Mesothelial cell of epicardium (in vitro differentiated cells): ENCODE data around the gene HOXD9. TPM values are rescaled to one million over a fixed set of nuclear protein-coding genes. Genes with fewer than 3 reads are reported as not detected.

ENCODE experiments used
- DNase-seq, 2 experiments: peaks; one replicate each; pipeline ENCODE4 v3.0.0; 2021; ENCODE audit warnings: low spot score in 2 of 2; ENCODE audit not compliant: unreplicated experiment in 2 of 2
- H3K27ac Mint-ChIP-seq: 2 replicates; pipeline ENCODE4 v1.8.0; 2021; ENCODE audit warnings: mixed read lengths
- H3K27me3 Mint-ChIP-seq: 2 replicates; pipeline ENCODE4 v1.8.0; 2021; ENCODE audit warnings: low read depth, mixed read lengths
- H3K36me3 Mint-ChIP-seq: 2 replicates; pipeline ENCODE4 v1.8.0; 2021; ENCODE audit warnings: mixed read lengths
- H3K4me1 Mint-ChIP-seq: 2 replicates; pipeline ENCODE4 v1.8.0; 2021; ENCODE audit warnings: mixed read lengths
- H3K4me3 Mint-ChIP-seq: 2 replicates; pipeline ENCODE4 v1.8.0; 2021; ENCODE audit warnings: mild to moderate bottlenecking, moderate library complexity, mixed read lengths
- H3K9me3 Mint-ChIP-seq: 2 replicates; pipeline ENCODE4 v1.8.0; 2021; ENCODE audit warnings: mixed read lengths
- total RNA-seq: library from RNA; stranded (reverse); gene quantifications from 3 replicates; pipeline ENCODE4 v1.2.1, GENCODE V29; 2021
- TF ChIP-seq, protein P1 (sequence below): fragments of 200-600 bp; sonication (generic); IDR thresholded peaks from one replicate; pipeline ENCODE4 v1.5.0; 2021; ENCODE audit warnings: antibody characterized with exemption; ENCODE audit not compliant: unreplicated experiment

The HOXD9 gene
- total RNA-seq, 1 donor from 2014 or later: 1.1 TPM

DNA sequence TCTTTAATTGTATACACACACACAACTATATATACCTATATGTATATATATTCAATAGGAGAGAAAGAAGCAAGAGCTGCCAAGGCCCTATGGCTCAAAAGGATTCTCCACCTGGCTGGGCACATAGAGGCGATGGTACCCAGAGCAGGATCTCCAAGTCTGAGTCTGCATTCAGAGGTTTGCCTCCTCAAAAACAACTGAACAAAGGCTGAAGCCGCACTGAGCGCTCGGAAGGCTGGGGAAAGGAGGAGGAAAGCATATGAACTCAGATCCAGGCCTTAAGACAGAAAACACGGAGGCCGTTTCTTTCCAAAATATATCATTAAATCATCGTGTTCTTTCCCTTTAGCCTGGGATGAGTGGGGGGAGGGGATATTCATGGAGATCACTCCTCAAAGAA, 19.3 kb upstream of the HOXD9 start:
- no peaks in the 10 kb centered on the region for H3K9me3 Mint-ChIP-seq
- H3K4me3 Mint-ChIP-seq: no peak overlapping the region
- no peak for DNase-seq
- TF ChIP-seq, protein P1, sequence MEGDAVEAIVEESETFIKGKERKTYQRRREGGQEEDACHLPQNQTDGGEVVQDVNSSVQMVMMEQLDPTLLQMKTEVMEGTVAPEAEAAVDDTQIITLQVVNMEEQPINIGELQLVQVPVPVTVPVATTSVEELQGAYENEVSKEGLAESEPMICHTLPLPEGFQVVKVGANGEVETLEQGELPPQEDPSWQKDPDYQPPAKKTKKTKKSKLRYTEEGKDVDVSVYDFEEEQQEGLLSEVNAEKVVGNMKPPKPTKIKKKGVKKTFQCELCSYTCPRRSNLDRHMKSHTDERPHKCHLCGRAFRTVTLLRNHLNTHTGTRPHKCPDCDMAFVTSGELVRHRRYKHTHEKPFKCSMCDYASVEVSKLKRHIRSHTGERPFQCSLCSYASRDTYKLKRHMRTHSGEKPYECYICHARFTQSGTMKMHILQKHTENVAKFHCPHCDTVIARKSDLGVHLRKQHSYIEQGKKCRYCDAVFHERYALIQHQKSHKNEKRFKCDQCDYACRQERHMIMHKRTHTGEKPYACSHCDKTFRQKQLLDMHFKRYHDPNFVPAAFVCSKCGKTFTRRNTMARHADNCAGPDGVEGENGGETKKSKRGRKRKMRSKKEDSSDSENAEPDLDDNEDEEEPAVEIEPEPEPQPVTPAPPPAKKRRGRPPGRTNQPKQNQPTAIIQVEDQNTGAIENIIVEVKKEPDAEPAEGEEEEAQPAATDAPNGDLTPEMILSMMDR: no peak
- H3K4me1 Mint-ChIP-seq: peaks cover 19% of the 10 kb centered on the region
- peaks cover 89% of the 10 kb centered on the region for H3K27me3 Mint-ChIP-seq
- H3K36me3 Mint-ChIP-seq: no peaks in the 10 kb centered on the region
- H3K27ac Mint-ChIP-seq: no peak overlapping the region

DNA sequence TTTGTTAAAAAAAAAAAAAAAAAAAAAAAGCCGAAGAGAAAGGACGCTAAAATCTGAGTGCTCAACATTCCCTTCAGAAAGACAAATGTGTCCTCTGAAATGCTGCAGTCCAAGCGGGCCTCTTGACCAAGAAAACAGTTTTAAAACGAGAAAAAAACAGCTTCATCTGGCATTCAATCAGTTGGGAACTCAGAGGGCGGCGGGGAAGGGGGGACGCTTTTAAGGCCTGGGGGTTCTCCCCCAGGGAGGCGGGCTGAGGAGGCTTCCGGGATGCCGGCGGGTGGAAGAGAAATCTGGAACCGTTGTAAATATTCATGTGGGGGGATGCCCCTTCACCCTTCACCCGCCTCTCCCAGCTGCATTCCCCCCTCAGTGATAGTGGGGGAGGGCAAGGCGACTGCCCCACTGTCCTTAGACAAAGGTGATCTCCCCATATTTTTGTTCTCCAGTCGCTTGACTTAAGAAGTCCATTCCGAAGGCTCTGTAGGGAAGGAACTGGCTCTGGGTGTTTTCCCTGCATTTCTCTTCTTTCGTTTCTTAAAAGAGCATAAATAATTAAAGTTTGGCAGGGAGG, 18.7 kb upstream of the HOXD9 start:
- H3K4me3 Mint-ChIP-seq: peak overlapping the region; percentile 59
- H3K27ac Mint-ChIP-seq: no peak overlapping the region
- no peaks in the 10 kb centered on the region for H3K9me3 Mint-ChIP-seq
- H3K27me3 Mint-ChIP-seq: peaks cover 89% of the 10 kb centered on the region
- no peak for DNase-seq
- TF ChIP-seq, protein P1: no peak
- H3K36me3 Mint-ChIP-seq: no peaks in the 10 kb centered on the region
- H3K4me1 Mint-ChIP-seq: peaks cover 20% of the 10 kb centered on the region

DNA sequence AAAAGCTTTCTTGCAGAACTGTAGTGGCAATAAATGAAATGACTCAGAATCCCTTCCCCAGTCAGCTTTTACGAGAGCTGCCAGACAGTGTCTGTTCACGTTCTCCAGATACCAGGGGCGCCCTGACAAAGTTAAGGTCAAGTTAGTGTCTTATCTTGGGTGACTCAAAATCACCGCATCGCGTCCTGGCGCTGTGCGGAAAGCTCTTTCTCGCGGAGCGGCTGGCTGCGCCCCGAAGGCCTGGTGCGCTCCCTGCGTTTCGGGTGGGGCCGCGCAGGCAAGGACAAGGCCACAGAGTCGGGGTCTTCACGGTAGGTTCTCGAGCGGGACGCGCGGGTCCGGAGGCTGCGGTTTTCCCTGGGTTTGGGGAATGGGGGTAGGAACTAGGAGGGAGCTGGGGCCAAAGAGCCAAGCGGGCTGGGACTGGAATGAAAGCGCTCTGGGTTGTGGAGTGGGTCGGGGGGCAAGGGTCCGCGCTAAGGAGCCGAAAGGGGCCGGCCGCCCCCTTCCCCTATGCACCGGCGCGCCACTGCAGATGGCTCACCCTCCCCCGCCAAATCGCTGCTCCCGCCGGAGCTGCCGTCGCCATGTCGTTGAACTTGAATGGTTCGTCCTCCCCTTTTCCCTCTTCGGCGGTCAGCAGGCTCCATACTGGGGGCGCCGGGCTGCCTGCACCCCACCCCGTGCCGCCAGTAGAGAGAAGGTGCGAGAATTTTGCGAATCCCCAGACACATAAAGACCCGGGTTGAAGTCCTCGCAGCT, 18.0 kb upstream of the HOXD9 start:
- TF ChIP-seq, protein P1: no peak
- H3K9me3 Mint-ChIP-seq: no peaks in the 10 kb centered on the region
- H3K4me1 Mint-ChIP-seq: peaks cover 21% of the 10 kb centered on the region
- H3K4me3 Mint-ChIP-seq: peak overlapping the region; percentile 59
- peak in 1 of 2 experiments; percentile 40 for DNase-seq
- H3K36me3 Mint-ChIP-seq: no peaks in the 10 kb centered on the region
- H3K27ac Mint-ChIP-seq: peak overlapping the region; percentile 16
- peaks cover 89% of the 10 kb centered on the region for H3K27me3 Mint-ChIP-seq

DNA sequence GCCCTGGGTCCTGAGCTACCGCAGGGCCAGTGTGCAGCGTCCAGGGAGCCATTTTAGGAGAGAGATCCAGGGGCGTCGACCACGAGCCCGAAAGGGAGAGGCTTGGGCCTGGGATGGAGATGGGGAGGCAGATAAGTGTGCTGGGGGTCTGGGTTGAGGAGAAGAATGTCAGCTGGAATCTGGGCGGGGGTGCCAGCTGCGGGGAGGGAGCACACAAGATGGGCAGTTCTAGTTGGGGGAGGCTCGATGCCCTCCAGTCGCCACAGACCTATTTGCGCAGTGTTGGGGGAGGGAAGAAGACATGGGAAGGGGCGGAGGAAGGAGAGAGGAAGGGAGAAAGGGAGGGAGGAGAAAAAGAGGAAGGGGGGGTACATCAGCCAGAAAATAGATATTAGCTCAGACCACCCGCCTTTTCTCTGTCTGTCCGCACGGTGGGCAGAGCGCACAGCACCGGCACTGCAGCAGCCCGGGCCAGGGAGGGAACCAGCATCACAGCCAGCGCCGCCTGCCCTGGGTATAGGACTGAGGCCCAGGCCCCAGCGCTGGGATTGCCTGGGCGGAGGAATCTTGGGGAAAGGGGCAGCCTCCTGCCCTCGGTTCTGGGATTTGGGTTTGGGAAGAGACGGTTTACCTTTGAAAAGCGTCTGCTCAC, 17.3 kb upstream of the HOXD9 start:
- Mint-ChIP-seq H3K4me3 (peak overlapping the region; percentile 59), H3K27me3 (peaks cover 90% of the 10 kb centered on the region), H3K9me3 (no peaks in the 10 kb centered on the region), H3K36me3 (no peaks in the 10 kb centered on the region), H3K27ac (peak overlapping the region; percentile 16), H3K4me1 (peaks cover 21% of the 10 kb centered on the region)
- TF ChIP-seq, protein P1: no peak
- peak in 1 of 2 experiments; percentile 40 for DNase-seq

DNA sequence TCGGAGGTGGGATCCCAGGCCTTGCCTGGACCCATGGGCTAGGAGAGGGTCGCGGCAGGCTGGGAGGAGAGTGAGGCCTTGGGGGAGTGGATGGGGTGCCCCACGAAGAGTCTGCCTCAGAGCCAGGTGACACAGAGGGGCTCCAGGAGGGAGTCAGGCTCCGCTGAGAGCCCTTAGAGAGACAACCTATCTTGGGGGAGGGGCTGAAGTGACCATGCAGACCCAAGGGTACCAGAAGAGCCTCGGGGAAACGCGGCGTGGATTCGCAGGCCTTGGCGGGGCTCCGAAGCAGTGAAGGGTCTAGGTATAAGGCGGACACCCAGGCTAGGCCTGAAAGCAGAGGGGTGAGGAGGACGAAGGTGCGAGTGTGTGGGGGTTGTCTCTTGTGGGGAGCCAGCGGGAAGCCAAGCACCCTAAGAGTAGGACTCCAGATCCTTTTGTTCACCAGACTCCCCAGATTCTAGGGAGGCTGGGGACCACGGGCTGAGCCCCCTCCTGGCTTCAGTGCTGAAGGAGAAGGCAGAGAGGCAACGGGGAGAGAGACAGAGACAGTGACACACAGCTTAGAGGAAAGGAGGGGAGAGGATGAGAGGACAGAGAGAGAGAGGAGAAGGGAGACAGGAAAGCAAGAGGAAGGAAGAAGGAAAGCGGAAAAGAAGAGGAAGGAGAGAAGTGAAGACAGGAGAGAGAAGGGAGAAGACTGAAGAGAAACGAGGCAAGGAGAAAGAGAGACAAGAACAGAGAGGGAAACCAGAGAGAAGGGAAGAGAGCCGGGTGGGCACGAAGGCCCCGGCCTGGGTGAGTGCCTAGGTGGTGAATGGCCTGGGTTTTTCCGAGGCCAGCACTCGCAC, 16.6 kb upstream of the HOXD9 start:
- Mint-ChIP-seq H3K27ac (peak overlapping the region; percentile 29), H3K9me3 (no peaks in the 10 kb centered on the region), H3K4me1 (peaks cover 21% of the 10 kb centered on the region), H3K36me3 (no peaks in the 10 kb centered on the region), H3K4me3 (peak overlapping the region; percentile 63), H3K27me3 (peaks cover 90% of the 10 kb centered on the region)
- TF ChIP-seq, protein P1: no peak
- no peak for DNase-seq
